ENCODE results near the gene PRKCH. TPM values are rescaled to one million over a fixed set of nuclear protein-coding genes. Genes with fewer than 3 reads are reported as not detected.

Gene PRKCH
- total RNA-seq, 1 donor from 2014 or later, result 8.4 TPM

DNA sequence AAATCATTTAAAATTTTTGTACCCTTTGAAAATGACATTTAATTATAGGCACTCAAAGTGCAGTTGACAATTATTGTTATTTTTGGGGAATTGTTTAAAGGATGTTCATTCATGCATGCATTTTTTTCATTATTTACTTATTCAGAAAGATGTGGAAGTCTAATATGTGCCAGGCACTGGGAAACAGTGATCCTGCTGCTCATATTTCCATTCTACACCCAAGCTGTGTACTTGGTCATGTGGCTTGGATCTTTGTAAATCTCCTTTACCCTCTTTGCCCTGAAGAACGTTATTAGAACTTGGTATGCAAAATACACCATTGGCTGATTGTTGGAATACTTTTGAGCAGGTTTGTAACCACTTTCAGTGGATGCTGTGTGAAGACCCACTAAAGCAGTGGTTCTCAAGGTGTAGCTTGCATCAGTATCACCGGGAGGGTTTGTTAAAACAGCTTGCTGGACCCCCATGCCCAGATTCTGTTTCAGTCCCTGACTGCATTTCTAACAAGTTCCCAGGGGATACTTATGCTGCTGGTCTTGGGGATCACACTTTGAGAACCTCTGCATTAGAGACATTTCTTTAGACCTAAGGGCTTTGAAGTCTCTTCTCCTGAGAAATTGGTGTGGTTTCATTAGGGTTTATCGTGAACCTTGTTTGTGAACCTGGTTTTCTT, 47.5 kb downstream of the PRKCH start:
- H3K36me3 ChIP-seq (ENCODE audit: control insufficient read depth, insufficient read depth, low read length), result no peaks in the 10 kb centered on the region
- TF ChIP-seq, protein P1, sequence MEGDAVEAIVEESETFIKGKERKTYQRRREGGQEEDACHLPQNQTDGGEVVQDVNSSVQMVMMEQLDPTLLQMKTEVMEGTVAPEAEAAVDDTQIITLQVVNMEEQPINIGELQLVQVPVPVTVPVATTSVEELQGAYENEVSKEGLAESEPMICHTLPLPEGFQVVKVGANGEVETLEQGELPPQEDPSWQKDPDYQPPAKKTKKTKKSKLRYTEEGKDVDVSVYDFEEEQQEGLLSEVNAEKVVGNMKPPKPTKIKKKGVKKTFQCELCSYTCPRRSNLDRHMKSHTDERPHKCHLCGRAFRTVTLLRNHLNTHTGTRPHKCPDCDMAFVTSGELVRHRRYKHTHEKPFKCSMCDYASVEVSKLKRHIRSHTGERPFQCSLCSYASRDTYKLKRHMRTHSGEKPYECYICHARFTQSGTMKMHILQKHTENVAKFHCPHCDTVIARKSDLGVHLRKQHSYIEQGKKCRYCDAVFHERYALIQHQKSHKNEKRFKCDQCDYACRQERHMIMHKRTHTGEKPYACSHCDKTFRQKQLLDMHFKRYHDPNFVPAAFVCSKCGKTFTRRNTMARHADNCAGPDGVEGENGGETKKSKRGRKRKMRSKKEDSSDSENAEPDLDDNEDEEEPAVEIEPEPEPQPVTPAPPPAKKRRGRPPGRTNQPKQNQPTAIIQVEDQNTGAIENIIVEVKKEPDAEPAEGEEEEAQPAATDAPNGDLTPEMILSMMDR (IDR thresholded peaks at IDR 0.05; ENCODE audit: insufficient read depth, low read length, poor library complexity, severe bottlenecking), result no peak
- no peaks in the 10 kb centered on the region for H3K27me3 ChIP-seq (ENCODE audit: control insufficient read depth, insufficient read depth, low read length)
- H3K4me3 ChIP-seq (ENCODE audit: low read depth, low read length), result no peak overlapping the region
- no peak for DNase-seq (ENCODE audit: low read depth)

DNA sequence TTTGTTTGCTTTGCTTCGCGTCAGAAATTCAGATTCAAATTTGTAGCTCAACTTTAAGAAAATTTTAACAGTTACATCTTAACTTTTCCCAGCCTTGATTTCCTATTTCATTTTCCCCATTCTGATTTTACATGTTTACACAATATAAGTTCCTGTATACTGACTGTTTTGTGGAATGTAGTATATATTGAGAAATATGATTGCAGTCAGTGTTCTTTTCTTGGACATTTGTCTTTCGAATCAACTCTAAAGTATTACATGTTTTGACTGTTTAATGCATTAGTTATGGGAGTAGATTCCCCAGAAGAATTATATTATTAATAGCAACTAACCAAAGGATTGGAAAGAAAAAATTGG, 48.1 kb downstream of the PRKCH start:
- no peak for DNase-seq (ENCODE audit: low read depth)
- TF ChIP-seq, protein P1 (IDR thresholded peaks at IDR 0.05; ENCODE audit: insufficient read depth, low read length, poor library complexity, severe bottlenecking), result no peak

DNA sequence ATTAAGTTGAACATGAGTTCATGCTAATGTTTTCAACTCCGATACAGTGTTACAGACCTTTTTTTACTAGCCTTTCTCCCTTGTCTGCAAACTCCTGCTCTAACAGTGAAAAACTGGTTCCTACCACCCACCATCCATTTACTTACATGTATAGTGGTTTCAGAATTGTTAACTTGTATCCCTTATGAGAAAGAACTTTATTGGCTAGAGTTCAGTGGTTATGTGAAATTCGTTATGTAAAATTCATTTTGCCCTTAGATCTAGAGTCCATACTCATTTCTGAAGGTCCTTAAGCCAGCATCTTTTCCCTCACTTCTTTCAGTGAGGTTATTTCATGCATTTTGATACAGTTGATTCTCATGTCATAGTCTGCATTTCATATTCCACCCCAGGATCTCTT, 51.0 kb downstream of the PRKCH start:
- H3K36me3 ChIP-seq (ENCODE audit: control insufficient read depth, insufficient read depth, low read length), result no peaks in the 10 kb centered on the region
- no peak overlapping the region for H3K4me3 ChIP-seq (ENCODE audit: low read depth, low read length)
- DNase-seq (ENCODE audit: low read depth), result no peak
- TF ChIP-seq, protein P1 (IDR thresholded peaks at IDR 0.05; ENCODE audit: insufficient read depth, low read length, poor library complexity, severe bottlenecking), result no peak
- no peaks in the 10 kb centered on the region for H3K27me3 ChIP-seq (ENCODE audit: control insufficient read depth, insufficient read depth, low read length)

More for the DNA sequence above, 48.1 kb downstream of the PRKCH start:
- Histone ChIP-seq H3K27me3 (ENCODE audit: control insufficient read depth, insufficient read depth, low read length) (no peaks in the 10 kb centered on the region), H3K4me3 (ENCODE audit: low read depth, low read length) (no peak overlapping the region), H3K36me3 (ENCODE audit: control insufficient read depth, insufficient read depth, low read length) (no peaks in the 10 kb centered on the region)

DNA sequence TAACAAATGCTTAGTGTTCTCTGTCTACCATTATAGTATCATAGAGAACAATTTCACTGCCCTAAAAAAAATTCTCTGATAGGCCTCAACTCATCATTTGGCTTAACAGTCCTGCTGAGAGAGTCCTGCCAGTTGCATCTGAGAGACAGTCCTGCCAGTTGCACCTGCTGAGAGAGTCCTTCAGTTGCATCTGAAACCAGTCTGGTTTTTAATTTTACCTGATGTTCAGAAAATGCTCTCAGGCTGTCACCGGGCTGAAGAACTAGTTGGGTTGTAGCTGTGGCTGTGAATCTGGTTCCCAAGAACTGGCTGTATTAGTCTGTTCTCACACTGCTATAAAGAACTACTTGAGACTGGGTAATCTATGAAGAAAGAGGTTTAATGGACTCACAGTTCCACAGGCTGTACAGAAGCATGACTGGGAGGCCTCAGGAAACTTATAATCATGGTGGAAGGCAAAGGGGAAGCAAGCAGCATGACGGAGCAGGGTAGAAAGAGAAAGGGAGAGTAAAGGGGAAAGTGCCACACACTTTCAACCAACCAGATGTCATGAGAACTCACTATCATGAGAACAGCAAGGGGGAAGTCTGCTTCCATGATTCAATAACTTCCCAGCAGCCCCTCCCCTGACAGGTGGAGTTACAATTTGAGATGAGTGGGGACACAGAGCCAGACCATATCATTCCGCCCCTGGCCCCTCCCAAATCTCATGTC, 51.6 kb downstream of the PRKCH start:
- TF ChIP-seq, protein P1 (IDR thresholded peaks at IDR 0.05; ENCODE audit: insufficient read depth, low read length, poor library complexity, severe bottlenecking), result no peak

DNA sequence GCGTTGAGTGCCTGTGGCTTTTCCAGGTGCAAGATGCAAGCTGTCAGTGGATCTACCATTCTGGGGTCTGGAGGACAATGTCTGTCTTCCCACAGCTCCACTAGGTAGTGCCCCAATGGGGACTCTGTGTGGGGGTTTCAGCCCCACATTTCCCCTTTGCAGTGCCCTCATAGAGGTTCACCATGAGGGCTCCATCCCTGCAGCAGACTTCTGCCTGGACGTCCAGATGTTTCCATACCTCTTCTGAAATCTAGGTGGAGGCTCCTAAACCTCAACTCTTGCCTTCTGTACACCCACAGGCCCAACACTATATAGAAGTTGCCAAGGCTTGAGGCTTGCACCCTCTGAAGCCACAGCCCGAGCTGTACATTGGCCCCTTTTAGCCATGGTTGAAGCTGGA, 52.9 kb downstream of the PRKCH start:
- Histone ChIP-seq H3K4me3 (ENCODE audit: low read depth, low read length) (no peak overlapping the region), H3K27me3 (ENCODE audit: control insufficient read depth, insufficient read depth, low read length) (no peaks in the 10 kb centered on the region), H3K36me3 (ENCODE audit: control insufficient read depth, insufficient read depth, low read length) (no peaks in the 10 kb centered on the region)
- DNase-seq (ENCODE audit: low read depth), result no peak
- TF ChIP-seq, protein P1 (IDR thresholded peaks at IDR 0.05; ENCODE audit: insufficient read depth, low read length, poor library complexity, severe bottlenecking), result no peak

More for the DNA sequence above, 51.6 kb downstream of the PRKCH start:
- DNase-seq (ENCODE audit: low read depth), result no peak
- no peak overlapping the region for H3K4me3 ChIP-seq (ENCODE audit: low read depth, low read length)
- H3K27me3 ChIP-seq (ENCODE audit: control insufficient read depth, insufficient read depth, low read length), result no peaks in the 10 kb centered on the region
- no peaks in the 10 kb centered on the region for H3K36me3 ChIP-seq (ENCODE audit: control insufficient read depth, insufficient read depth, low read length)
